Activated CD8-positive, alpha-beta memory T cell treated with anti-CD3 and anti-CD28 coated beads for 36 hours (primary cell): ENCODE results near the gene CPED1. TPM values are rescaled to one million over a fixed set of nuclear protein-coding genes. Genes with fewer than 3 reads are reported as not detected.
"Not testable (repeated sequence)": the region's sequence is repeated elsewhere in the genome, so short reads cannot be mapped to it uniquely, and the experiment has no call there.

ENCODE experiments used
- CTCF ChIA-PET: fragments of 350-600 bp; sonication (Branson Sonifier 250); formaldehyde crosslinking; loops from one replicate; lab custom pipeline; 2021; ENCODE audit warnings: antibody characterized with exemption; lab: Charles Lee
- POLR2A ChIA-PET: fragments of 350-600 bp; sonication (Branson Sonifier 250); formaldehyde crosslinking; loops from one replicate; lab custom pipeline; 2021; ENCODE audit warnings: antibody characterized with exemption; lab: Charles Lee
- total RNA-seq, 2 experiments: library from RNA; stranded (reverse); gene quantifications; one replicate each; pipeline ENCODE4 v1.2.3, GENCODE V29; 2021

The CPED1 gene
- total RNA-seq, 2 experiments from 2014 or later, result 0.04 TPM; not detected in 1

DNA sequence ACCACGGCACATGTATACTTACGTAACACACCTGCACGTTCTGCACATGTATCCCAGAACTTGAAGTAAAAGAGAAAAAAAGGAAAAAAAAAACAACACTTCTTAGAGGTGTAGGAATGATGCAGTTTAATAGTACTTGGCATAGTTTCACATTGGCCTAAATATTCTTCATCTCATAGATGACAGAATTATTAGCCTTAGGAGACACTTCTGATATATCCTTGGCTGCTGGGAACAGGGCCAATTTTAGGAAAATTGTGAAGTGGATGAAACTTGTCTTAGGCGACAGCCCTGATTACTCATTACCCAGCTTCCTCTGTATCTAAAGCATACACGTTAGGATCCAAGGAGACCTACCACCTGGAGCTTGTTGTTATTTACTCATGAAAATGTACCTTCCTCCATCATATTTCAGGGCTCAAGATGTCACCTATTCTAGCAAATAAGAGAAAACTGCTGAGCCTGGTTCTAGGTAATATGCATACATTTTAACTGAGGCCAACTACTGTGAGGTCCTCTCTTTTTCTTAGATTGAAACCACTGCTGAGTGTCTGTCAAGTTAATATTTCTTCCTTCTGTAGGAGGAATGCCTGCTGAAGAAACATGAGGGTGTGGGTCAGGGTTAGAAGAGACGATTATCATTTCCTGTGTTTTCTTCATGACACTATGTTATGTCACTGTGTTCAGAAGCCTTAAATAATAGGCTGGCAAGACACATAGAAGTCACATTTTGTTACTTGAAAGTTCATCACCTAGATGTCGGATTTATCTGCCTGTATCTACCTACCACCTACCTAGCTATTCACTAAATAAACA lies 44.3 kb downstream of the CPED1 start:
- CTCF ChIA-PET, result no interaction called here
- POLR2A ChIA-PET, result no interaction called here

- ChIA-PET POLR2A (no interaction called here), CTCF (no interaction called here)
Measured at GRCh38 chr7:121034929-121035328, 46.4 kb downstream of the CPED1 start.

DNA sequence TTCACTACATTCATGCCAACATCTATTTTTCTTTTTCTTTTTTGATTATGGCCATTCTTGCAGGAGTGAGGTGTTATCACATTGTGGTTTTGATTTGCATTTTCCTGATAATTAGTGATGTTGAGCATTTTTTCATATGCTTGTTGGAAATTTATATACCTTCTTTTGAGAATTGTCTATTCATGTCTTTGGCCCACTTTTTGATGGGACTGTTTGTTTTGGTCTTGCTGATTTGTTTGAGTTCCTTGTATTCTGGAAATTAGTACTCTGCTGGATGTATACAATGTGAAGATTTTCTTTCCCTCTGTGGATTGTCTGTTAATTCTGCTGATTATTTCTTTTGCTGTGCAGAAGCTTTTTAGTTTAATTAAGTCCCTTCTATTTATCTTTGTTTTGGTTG lies 48.3 kb downstream of the CPED1 start:
- POLR2A ChIA-PET, CTCF ChIA-PET: not testable (repeated sequence)

DNA sequence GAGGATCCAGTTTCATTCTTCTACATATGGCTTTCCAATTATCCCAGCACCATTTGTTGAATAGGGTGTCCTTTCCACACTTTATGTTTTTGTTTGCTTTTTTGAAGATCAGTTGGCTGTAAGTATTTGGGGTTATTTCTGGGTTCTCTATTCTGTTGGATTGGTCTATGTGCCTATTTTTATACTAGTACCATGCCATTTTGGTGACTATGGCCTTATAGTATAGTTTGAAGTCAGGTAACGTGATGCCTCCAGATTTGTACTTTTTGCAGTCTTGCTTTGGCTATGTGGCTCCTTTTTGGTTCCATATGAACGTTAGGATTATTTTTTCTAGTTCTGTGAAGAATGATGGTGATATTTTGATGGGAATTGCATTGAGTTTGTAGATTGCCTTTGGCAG lies 48.8 kb downstream of the CPED1 start:
- POLR2A ChIA-PET, CTCF ChIA-PET: not testable (repeated sequence)

DNA sequence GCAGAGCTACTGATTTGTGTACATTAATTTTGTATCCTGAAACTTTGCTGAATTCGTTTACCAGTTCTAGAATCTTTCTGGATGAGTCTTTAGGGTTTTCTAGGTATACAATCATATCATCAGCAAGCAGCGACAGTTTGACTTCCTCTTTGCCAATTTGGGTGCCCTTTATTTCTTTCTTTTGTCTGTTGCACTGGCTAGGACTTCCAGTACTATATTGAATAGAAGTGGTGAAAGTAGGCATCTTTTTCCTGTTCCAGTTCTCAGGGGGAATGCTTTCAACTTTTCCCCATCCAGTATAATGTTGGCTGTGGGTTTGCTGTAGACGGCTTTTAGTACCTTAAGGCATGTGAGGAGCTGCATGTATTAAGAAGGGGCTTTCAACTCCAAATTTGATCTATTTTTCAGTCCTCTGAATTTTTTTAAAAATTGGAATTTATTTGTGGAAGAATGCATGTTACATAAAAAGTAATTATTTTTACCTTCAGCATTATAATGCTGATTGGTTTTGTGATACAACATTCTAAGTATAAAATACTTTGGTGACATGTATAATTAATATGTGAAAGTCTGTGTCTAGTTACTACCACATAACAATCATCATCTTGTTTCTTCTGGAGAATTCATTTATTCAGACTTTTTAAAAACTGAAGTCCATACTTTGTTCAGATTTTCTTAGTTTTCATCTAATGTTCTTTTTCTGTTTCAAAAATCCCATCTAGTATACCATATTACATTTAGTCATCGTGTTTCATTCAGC lies 49.6 kb downstream of the CPED1 start:
- ChIA-PET POLR2A (no interaction called here), CTCF (no interaction called here)

GRCh38 chr7:121038717-121039509 lies 50.4 kb downstream of the CPED1 start:
- CTCF ChIA-PET, result no interaction called here
- POLR2A ChIA-PET, result no interaction called here

DNA sequence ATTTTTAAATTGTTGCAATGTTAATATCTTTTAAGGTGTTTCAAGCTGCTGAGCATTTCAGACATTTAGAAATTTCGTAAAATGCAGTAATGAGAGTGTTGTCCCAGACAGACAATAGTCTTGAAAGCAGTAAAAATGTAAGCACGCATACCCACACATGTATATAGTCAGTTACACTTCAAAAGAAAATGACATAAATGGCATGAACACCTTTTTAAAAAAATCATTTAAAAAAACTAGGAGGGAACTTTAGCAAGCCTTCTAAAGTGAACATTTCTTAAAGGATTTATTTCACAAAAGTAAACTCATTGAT lies 51.0 kb downstream of the CPED1 start:
- CTCF ChIA-PET, result no interaction called here
- POLR2A ChIA-PET, result no interaction called here

DNA sequence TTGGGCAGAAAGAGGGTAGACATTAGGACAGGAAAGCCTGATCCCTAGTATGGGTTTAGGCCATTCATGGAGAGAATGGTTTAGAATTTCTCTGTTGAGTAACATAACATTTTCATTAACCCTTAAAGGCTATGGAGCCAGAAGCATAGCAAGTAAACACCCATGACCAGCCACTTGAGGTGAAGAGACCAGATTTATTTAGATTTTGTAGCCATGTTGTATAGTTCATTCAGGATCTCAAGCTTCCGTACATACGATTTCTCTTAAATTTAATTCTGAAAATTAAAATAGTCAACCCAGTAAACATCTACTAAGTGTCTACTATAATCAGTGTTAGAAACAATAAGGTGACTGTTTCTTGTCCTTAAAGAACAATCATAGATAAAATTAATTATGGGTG lies 51.5 kb downstream of the CPED1 start:
- POLR2A ChIA-PET, result no interaction called here

GRCh38 chr7:121041516-121042148 lies 53.1 kb downstream of the CPED1 start:
- POLR2A ChIA-PET, result no interaction called here
- CTCF ChIA-PET, result no interaction called here

More for the DNA sequence above, 51.5 kb downstream of the CPED1 start:
- CTCF ChIA-PET, result no interaction called here

DNA sequence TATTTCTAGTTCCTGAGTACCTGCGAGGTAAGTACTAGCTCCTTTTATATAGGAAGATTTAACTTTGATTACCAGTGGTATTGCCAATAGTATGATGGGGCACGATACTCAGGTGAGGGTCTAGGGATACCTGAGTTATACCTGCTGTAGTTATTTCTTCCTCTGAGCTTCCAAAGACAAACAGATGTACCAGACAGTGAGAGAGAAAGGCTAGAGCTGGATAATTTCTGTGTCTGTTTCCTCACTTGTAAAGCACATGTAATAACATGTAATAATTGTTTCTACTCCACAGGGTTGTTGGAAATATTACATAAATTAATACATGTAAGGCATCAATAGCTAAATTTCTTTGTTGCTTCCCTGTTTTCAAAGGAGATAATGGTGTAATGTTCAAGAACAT lies 53.7 kb downstream of the CPED1 start:
- ChIA-PET POLR2A (no interaction called here), CTCF (no interaction called here)

DNA sequence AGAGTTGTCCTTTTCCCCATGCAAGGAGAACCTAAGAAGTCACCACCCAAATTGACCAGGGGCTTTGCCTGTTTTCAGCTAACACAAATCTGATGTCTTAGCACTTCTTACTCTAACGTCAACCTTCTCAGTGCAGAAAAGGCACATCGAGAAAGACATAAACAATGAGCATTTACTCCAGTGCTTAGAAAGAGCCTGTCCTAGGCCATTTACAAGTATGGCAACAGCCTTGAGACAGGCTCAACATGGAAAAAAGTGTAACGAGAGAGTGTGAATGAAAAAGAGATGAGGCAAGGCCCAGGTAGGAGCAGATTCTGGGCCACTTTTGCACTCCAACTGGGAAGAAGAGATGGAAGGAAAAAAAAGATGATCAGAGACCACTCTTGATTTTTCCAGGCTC lies 54.4 kb downstream of the CPED1 start:
- POLR2A ChIA-PET, result no interaction called here
- CTCF ChIA-PET, result no interaction called here

GRCh38 chr7:121043314-121044234 lies 55.1 kb downstream of the CPED1 start:
- ChIA-PET POLR2A (no interaction called here), CTCF (no interaction called here)

DNA sequence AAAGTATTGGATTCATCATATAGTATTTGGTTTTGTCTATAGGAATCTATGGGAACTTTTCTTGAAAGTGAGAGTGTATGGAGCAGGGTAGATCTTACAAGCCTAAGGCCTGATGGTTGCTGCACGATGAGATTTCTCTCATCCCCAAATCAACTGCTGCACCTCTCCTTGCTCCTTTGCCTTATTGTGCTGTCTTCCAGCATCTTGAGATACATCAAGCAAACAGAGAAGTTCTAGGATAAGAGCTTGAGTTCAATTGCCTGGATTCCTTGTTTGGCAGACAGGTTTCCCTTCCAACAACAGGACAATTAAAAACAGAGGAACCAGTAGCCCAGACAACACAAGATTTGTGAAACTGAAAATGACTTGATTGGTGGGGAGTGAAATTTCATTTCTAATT lies 56.6 kb downstream of the CPED1 start:
- ChIA-PET CTCF (no interaction called here), POLR2A (no interaction called here)

GRCh38 chr7:121046009-121046408 lies 57.5 kb downstream of the CPED1 start:
- ChIA-PET CTCF (no interaction called here), POLR2A (no interaction called here)

GRCh38 chr7:121046893-121047468 lies 58.5 kb downstream of the CPED1 start:
- CTCF ChIA-PET, result no interaction called here
- POLR2A ChIA-PET, result no interaction called here

DNA sequence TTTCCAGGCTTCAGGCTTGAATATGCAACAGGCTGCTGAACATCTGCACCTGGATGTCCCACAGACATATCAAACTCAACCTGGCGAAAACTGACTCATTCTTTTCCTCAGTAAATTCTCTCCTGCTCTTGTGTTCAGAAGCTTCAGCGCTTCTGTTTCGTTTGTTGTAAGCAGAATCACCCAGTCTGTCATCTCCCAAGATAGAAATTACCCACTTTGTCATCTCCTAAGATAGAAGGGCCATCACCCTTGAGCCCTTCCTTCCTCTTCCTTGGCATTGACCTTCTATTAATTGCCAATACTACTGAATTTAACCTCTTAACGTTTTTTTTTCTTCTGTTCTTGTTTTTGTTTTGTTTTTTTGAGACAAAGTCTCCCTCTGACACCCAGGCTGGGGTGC lies 59.7 kb downstream of the CPED1 start:
- CTCF ChIA-PET, result no interaction called here
- POLR2A ChIA-PET, result no interaction called here

DNA sequence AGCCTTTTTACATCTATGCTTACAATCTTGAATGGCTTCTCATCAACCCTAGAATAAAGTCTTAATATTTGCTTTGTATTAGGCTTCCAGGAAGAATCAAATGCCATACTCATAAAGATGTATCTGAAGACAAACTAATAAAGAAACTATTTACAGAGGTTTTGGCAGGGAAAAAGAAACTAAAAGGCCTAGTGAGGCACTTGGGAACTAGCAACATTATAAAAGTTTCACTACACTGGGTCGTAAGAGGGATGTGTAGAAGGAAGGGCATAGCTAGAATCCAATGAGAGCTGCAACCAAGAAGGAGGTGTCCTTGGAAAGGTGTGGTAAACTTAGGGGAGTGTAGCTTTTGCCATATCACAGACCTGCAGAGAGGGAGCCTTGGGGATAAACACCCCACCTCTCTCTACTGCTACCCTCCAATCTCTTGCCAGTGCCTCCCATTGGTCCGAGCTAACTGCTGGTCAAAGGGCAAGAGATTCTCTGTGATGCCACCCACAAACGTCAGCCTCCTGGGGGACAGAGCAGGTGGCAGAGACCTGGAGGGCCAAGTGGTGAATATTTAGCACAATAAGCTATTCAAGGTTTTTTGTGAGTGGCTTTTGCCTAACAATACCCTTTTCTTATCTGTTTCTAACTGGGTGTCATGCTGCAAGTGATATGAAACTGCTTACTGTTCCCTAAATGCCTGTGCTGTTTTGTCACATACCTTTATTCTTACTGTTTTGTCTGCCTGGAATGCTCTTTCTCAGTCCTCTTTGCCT lies 60.7 kb downstream of the CPED1 start:
- CTCF ChIA-PET, result no interaction called here
- POLR2A ChIA-PET, result no interaction called here

DNA sequence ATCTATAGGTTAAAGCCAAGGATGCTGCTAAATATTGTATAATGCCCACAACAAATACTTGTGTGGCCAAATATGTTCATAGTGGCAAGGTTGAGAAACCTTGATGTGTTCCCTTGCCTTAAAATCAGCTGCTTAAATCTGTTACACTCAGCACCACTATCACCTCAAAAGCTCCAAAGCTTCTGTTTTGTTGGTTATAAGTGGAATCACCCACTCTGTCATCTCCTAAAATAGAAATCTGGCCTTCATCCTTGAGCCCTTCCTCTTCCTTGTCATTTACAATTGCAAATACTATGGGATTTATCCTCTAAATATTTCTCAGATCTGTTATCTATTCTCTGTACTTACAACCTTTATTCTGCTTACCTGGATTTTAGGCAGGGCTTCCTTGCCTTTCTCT lies 61.4 kb downstream of the CPED1 start:
- CTCF ChIA-PET, result no interaction called here
- POLR2A ChIA-PET, result no interaction called here
